ENCODE data around the gene WDR62. TPM values are rescaled to one million over a fixed set of nuclear protein-coding genes. Genes with fewer than 3 reads are reported as not detected.

The WDR62 gene
- total RNA-seq, 1 experiment from 2014 or later: 30.0 TPM

GRCh38 chr19:36010402-36010801, 44.3 kb upstream of the WDR62 start:
- H3K27ac Mint-ChIP-seq: no peak overlapping the region
- H2BK20ac ChIP-seq (ENCODE audit: low read depth, low read length, poor library complexity, severe bottlenecking): no peak overlapping the region
- no peak overlapping the region for H2BK5ac ChIP-seq (ENCODE audit: insufficient read length, low read length)
- WGBS (ENCODE audit: extremely low coverage, insufficient read length, low lambda C conversion rate): no CpG with 5 or more reads among the region's 11 CpGs
- H3K4ac ChIP-seq (ENCODE audit: low read depth, low read length): no peak overlapping the region
- no peak overlapping the region for H4K91ac ChIP-seq (ENCODE audit: insufficient read length, low read depth, low read length)
- H3K4me1 ChIP-seq (ENCODE audit: insufficient read depth, low read length): no peaks in the 10 kb centered on the region
- peak overlapping the region in 1 of 2 experiments; percentile 79; a peak in 3 of 5 replicates for H3K4me3 Mint-ChIP-seq
- H4K5ac ChIP-seq (ENCODE audit: insufficient read length, low read depth, low read length): no peak overlapping the region
- H3K14ac ChIP-seq (ENCODE audit: insufficient read depth, low read length): no peak overlapping the region
- no peak overlapping the region for H3K56ac ChIP-seq (ENCODE audit: insufficient read length, low read depth, low read length)
- no peaks in the 10 kb centered on the region for H3K27me3 ChIP-seq (ENCODE audit: insufficient read depth, low read length)
- peaks cover 36 to 40% of the 10 kb centered on the region in 2 experiments for H3K4me1 Mint-ChIP-seq
- no peaks in the 10 kb centered on the region for H3K9me3 ChIP-seq (ENCODE audit: control insufficient read depth, low read depth, low read length)
- no peak for DNase-seq
- peaks cover 2% of the 10 kb centered on the region for H3K79me1 ChIP-seq (ENCODE audit: insufficient read depth, low read depth, low read length, poor library complexity, severe bottlenecking)
- no peak overlapping the region for H3K4me2 ChIP-seq (ENCODE audit: insufficient read depth, insufficient read length, low read length)
- peaks cover 24% of the 10 kb centered on the region for H3K23me2 ChIP-seq (ENCODE audit: insufficient read length, low read depth, low read length, poor library complexity, severe bottlenecking)
- H3K27me3 Mint-ChIP-seq (ENCODE audit: low read depth): peaks cover 1% of the 10 kb centered on the region
- no peak overlapping the region for H2AK5ac ChIP-seq (ENCODE audit: insufficient read length, low read length)
- no peak overlapping the region for H3K9ac ChIP-seq (ENCODE audit: extremely low read depth, insufficient read length, low read length)
- H3K18ac ChIP-seq (ENCODE audit: insufficient read length, low read depth, low read length): no peak overlapping the region
- no peak overlapping the region for H4K8ac ChIP-seq (replicated peaks; ENCODE audit: insufficient read length, low read depth, low read length)
- no peak overlapping the region for H2BK120ac ChIP-seq (ENCODE audit: low read depth, low read length, poor library complexity, severe bottlenecking)
- H4K20me1 ChIP-seq (ENCODE audit: control insufficient read depth, insufficient read depth, insufficient read length): no peaks in the 10 kb centered on the region
- H2BK12ac ChIP-seq (ENCODE audit: insufficient read length, low read depth, low read length): no peak overlapping the region
- no peaks in the 10 kb centered on the region; a peak in 2 of 5 replicates for H3K9me3 Mint-ChIP-seq
- H3K27ac ChIP-seq (ENCODE audit: insufficient read length, low read depth, low read length): no peak overlapping the region
- no peak overlapping the region for H3T11ph ChIP-seq (ENCODE audit: low read length)
- H2BK15ac ChIP-seq (ENCODE audit: low read depth, low read length): no peak overlapping the region
- H3K79me2 ChIP-seq (ENCODE audit: insufficient read depth, low read length): no peaks in the 10 kb centered on the region
- TF ChIP-seq CTCF (conservative IDR thresholded peaks at IDR 0.05): no peak
- no peak overlapping the region for H2AFZ ChIP-seq (ENCODE audit: low read length)
- H3K36me3 Mint-ChIP-seq (ENCODE audit: insufficient read depth in 1 of 3, low read depth in 3 of 3): peaks cover 3 to 14% (median 10%) of the 10 kb centered on the region in 3 experiments
- no peak overlapping the region for H3K23ac ChIP-seq (ENCODE audit: insufficient read length, low read depth, low read length)

Measured in H9 (cell line).